Activated naive CD4-positive, alpha-beta T cell treated with Interleukin-2 at 50 U/mL for 16 hours (primary cell): Measurements from ENCODE around the gene PCP4L1.

Source experiments
- DNase-seq: peaks from one replicate; pipeline ENCODE4 v3.0.0-alpha.2; 2020

PCP4L1 gene

GRCh38 chr1:161324020-161324419 lies 65.5 kb downstream of the PCP4L1 start:
- no peak for DNase-seq

DNA sequence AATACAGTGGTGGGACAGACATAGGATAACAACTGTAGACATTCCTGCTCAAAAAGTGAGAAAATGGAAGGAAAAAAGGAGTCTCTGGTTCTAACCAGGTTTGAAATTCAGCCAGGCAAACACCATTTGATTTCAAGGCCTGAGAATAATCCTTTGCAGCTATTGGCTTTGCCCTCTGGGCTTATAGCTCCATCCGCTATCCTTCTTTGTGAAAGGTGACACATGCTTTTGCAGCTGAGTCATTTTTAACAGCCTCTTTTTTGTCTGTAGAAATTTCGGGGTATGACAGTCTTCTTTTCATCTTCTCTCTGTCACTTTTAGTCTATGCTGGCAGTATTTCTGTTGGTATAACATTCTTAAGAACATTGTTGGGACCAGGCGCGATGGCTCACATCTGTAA lies 71.8 kb downstream of the PCP4L1 start:
- no peak for DNase-seq

DNA sequence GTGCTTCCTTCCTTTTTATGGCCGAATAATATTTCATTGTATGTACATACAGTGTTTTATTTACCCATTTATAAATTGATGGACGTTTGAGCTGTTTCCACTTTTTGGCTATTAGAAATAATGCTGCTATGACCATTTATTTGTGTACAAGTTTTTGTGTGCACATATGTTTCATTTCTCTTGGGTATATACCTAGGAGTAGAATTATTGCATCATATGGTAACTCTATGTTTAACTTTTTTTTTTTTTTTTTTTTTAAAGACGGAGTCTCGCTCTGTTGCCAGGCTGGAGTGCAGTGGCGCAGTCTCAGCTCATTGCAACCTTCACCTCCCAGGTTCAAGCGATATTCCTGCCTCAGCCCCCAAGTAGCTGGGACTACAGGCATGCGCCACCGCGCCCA lies 74.6 kb downstream of the PCP4L1 start:
- DNase-seq: no peak
